HEK293 (cell line): ENCODE measurements around the gene BLOC1S4.

ENCODE experiments used
- CTCF ChIP-seq: fragments of 450-650 bp; formaldehyde crosslinking; IDR thresholded peaks from 2 replicates; pipeline ENCODE4 v1.5.1; 2016; ENCODE audit warnings: missing biosample characterization, missing genetic modification characterization
- KLF17 ChIP-seq: fragments of 450-650 bp; formaldehyde crosslinking; IDR thresholded peaks from 2 replicates; pipeline ENCODE4 v1.5.1; 2016; ENCODE audit warnings: missing biosample characterization, missing genetic modification characterization
- YY1 ChIP-seq: fragments of 450-650 bp; formaldehyde crosslinking; IDR thresholded peaks from 2 replicates; pipeline ENCODE4 v1.5.1; 2018; ENCODE audit warnings: missing biosample characterization, missing genetic modification characterization
- ZBTB26 ChIP-seq: fragments of 450-650 bp; formaldehyde crosslinking; optimal IDR thresholded peaks from 2 replicates; pipeline ENCODE3; 2016; ENCODE audit warnings: missing biosample characterization, mild to moderate bottlenecking, missing genetic modification characterization
- ZBTB44 ChIP-seq: fragments of 450-650 bp; IDR thresholded peaks from 2 replicates; pipeline ENCODE4 v1.5.1; 2018; ENCODE audit warnings: missing biosample characterization, mild to moderate bottlenecking, missing genetic modification characterization
- ZNF184 ChIP-seq: fragments of 450-650 bp; IDR thresholded peaks from 2 replicates; pipeline ENCODE4 v1.5.1; 2018; ENCODE audit warnings: missing biosample characterization, mild to moderate bottlenecking, missing genetic modification characterization
- ZNF19 ChIP-seq: fragments of 450-650 bp; formaldehyde crosslinking; IDR thresholded peaks from 2 replicates; pipeline ENCODE4; 2016; ENCODE audit warnings: missing biosample characterization, missing genetic modification characterization, low read depth
- ZNF23 ChIP-seq: fragments of 450-650 bp; formaldehyde crosslinking; IDR thresholded peaks from 2 replicates; pipeline ENCODE4 v1.5.1; 2016; ENCODE audit warnings: missing biosample characterization, missing genetic modification characterization, borderline replicate concordance
- ZNF350 ChIP-seq: fragments of 450-650 bp; formaldehyde crosslinking; IDR thresholded peaks from 2 replicates; pipeline ENCODE4 v1.5.0; 2017; ENCODE audit warnings: missing biosample characterization, mild to moderate bottlenecking, missing genetic modification characterization
- ZNF530 ChIP-seq: fragments of 450-650 bp; formaldehyde crosslinking; IDR thresholded peaks from 2 replicates; pipeline ENCODE4 v1.5.1; 2016; ENCODE audit warnings: low read depth, missing biosample characterization, missing genetic modification characterization
- ZNF707 ChIP-seq: fragments of 450-650 bp; formaldehyde crosslinking; IDR thresholded peaks from 2 replicates; pipeline ENCODE4 v1.5.1; 2016; ENCODE audit warnings: missing biosample characterization, missing genetic modification characterization

- TF ChIP-seq KLF17 (tag by site-specific recombination) (no peak), ZNF707 (tag by site-specific recombination) (no peak), ZNF350 (tag by site-specific recombination) (no peak), ZNF184 (tag by site-specific recombination) (no peak), ZBTB44 (tag by site-specific recombination) (no peak), CTCF (tag by site-specific recombination) (no peak), YY1 (tag by site-specific recombination) (no peak), ZNF19 (tag by site-specific recombination) (no peak), ZBTB26 (tag by site-specific recombination) (no peak), ZNF23 (no peak), ZNF530 (tag by site-specific recombination) (no peak)
Observed at GRCh38 chr4:6755088-6755753, 39.2 kb downstream of the BLOC1S4 start.
